GM19239 (cell line): Measurements from ENCODE around the gene ITPR1.
"Not testable (repeated sequence)": the region's sequence is repeated elsewhere in the genome, so short reads cannot be mapped to it uniquely, and the experiment has no call there.

Experiments
- DNase-seq: peaks from one replicate; pipeline ENCODE4 v3.0.0; 2011; ENCODE audit warnings: low spot score; ENCODE audit not compliant: insufficient read length
- FAIRE-seq: peaks from 2 replicates; lab custom pipeline; 2011; peaks lifted over from hg19 to GRCh38; lab: Jason Lieb, UNC

ITPR1 gene

DNA sequence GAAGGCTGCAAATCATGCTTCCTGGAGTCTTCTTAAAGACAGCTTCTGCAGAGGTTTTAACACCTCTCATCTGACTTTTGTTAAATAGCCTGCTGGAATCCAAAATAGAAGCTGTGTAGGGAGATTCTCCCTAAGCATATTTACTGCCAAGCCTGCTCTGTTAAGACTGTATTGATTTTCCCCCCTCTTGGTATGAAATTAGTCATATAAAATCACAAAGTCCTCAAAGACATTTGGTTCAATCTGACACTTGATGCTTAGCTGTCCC is 94.6 kb downstream of the ITPR1 start:
- DNase-seq (no peak), FAIRE-seq (no peak)

DNA sequence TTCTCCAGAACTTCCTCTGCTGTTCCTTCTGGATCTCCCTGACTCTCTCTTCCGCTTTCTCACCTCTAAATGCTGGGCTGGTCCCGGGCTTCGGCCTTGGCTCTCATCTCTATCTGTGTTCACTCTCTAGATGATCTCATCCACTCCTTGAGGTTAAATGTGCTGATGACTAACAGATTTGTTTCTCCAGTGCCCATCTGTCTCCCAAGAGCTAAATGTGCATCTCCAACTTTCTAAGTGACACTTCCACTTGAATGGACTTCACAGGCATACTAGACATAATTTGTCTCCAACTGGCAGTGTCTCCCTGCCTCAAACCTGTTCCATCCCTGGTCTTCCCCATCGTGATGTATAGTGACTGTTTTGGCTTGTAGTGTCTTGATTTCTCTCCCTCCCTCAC is 95.3 kb downstream of the ITPR1 start:
- no peak for FAIRE-seq

DNA sequence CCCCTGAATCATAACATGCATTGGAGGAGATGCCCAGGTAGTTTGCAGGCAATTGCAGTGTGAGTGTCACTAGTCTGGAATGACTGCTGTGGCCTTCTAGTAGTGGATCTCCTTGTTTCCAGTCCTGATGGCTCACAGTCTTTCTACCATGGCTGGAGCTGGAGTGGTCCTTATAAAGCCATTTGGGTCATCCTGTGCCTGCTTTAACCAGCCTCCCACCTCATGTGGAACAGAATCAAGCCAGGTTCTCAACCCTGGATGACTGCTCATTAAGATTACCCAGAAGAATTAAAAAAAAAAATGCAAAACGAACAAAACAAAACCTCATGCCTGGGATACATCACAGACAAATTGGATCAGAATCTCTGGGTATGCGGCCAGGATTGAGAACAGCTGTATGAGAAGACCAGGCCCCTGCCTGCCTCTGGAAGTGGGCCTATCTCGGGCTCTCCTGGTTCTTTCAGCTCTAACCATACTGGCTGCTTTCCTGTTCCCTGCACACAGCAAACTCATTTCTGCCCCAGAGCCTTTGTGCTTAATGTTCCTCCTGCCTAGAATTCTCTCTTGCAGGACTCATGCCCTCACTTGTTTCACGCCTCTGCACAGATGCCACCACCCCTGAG is 96.4 kb downstream of the ITPR1 start:
- no peak for DNase-seq

More for the DNA sequence above, 95.3 kb downstream of the ITPR1 start:
- no peak for DNase-seq

DNA sequence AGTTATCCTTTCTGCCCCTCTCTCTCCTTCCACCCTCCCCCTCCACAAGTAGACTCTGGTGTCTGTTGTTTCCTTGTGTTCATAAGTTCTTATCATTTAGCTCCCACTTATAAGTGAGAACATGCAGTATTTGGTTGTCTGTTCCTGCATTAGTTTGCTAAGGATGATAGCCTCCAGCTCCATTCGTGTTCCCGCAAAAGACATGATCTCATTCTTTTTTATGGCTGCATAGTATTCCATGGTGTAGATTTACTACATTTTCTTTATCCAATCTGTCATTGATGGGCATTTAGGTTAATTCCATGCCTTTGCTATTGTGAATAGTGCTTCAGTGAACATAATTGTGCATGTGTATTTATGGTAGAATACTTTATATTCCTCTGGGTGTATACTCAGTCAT is 97.7 kb downstream of the ITPR1 start:
- DNase-seq, FAIRE-seq: not testable (repeated sequence)

More for the DNA sequence above, 96.4 kb downstream of the ITPR1 start:
- no peak for FAIRE-seq

DNA sequence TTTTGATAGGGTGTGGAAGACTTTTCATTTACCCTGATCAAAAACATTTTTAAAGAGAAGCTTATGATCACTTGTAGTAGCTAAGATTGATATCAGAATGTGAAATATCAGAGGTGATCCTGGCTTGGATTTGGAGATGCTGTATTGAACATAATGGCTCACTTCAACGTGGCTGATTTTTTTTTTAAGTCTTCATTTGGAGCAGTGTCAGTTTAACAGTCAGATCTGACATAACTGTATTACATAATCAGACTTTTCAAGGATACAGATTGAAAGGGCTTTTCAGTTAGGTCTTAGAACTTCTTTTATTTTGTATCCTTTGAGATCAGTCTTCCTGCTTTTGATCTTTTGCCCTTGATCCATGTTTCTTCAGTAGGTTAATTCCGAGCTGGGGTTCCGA is 98.5 kb downstream of the ITPR1 start:
- FAIRE-seq (no peak), DNase-seq (no peak)

DNA sequence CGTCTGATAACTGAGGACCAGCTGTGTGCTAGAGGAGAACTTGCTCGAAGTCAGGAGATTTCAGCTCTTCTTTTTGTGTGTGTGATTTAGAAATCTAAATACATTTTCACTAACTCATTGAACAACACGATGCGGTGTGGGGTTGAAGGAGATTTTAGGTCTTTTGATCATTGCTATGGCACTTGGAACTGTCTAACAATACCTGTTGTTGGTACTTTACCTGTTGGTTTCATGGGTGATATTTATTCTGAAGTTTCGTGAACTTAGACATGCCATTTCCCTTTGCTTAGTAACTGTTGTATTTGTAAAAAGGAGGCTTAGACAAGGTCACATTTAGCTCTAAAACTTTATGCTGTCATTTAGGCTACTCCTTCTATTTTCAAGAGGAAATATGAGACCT is 99.9 kb downstream of the ITPR1 start:
- no peak for DNase-seq
- FAIRE-seq: no peak

DNA sequence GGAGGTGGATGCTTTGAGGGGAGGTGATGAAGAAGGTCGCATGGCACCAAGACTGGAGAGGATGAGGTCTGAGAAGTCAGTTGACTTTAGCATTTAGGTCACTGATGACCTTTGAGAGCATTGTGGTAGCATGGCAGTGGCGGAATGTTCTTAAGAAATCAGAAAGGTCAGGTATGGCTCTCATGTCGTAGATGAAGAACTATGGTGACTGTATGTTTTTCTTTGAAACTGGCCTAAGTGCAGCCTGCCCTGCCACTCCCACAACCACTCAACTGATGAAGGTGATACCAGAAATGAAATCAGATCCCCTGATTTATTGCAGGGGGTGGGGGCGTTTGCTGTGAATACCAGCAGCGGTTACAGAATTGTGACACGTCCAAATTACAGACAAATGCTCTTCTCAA is 102.6 kb downstream of the ITPR1 start:
- FAIRE-seq: no peak

DNA sequence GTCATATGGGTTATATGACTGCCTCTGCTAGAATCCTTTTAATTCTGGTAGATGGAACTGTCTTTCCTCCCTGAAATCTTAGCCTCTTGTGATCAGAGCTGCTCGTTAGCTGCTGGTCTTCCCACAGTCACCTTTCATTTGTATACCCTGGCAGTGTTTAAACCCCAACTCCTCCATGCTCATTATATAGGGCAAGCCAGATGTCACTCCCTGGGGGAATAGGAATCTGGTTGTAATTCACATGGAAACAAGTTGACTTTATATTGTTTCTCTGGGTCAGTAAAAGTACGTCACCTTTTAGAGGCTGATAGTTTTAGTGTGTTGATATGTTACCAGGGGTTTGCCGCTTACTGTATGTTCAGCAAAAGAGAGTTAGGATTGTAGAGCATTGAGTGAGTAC is 103.5 kb downstream of the ITPR1 start:
- FAIRE-seq: no peak

More for the DNA sequence above, 102.6 kb downstream of the ITPR1 start:
- no peak for DNase-seq

DNA sequence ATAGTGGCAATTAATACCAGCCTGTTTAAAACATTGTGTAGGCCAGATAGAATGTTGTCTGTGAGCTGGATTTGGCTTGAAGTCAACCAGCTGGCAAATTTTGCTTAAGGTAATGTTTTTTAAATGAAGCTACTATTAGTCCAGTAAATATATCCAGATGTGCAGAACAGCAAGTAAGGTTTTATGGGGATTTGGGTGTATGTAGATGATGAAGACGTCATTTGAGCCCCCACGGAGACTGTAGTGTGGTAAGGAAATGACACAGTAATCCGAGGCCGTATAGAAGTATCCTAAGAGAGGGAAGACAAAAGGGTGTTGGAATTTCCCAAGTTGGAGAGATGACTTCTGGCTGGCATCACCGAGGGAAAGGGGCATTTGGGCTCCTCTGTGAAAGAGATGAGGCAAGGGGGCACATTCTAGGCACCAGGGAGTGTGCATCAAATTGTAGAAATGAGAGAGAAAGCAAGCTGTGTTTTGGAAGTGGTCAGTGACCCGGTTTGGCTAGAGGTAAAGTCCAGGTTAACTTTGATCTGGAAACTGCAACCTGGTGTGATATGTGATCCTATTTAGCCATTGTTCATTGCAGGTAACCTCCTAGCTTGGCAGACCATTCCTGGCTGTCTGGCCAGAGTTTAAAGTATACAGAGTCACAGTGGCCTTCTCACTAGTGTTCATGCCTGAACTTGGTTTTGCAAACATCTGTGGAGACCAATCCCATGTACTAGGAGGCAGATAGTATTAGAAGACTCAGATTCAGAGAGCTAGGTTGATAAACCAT is 104.2 kb downstream of the ITPR1 start:
- DNase-seq: no peak
- FAIRE-seq: no peak

More for the DNA sequence above, 103.5 kb downstream of the ITPR1 start:
- DNase-seq: no peak

DNA sequence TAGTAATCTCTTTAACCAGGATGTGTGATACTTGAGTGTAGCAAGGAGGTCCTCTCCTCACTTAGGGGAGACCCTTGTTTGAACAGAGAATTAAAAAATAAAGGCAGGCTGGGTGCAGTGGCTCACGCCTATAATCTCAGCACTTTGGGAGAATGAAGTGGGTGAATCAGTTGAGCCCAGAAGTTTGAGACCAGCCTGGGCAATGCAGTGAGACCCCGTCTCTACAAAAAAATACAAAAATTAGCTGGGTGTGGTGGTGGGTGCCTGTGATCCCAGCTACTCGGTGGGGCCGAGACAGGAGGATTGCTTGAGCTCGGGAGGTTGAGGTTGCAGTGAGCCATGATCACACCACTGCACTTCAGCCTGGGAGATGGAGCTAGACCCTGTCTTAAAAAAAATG is 105.1 kb downstream of the ITPR1 start:
- not testable (repeated sequence) for DNase-seq, FAIRE-seq

DNA sequence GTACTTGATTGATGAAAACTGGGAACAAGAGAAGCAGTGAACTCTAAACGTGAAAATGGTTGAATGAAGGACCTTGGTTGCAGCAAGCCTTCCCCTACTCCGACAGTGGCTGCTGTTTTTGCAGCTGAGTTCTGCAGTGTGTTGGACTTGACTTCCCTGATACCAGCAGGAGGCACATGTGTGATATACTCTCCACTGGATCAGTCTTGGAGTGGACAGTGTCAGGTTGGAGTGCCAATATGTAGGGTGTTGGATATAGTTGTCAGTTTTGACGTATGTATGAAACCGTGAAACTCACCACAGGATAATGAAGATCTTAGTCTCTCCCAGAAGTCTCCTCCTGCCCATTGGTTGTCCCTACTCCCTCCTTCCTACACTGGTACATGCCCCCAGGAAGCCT is 106.5 kb downstream of the ITPR1 start:
- DNase-seq: no peak
- FAIRE-seq: no peak

DNA sequence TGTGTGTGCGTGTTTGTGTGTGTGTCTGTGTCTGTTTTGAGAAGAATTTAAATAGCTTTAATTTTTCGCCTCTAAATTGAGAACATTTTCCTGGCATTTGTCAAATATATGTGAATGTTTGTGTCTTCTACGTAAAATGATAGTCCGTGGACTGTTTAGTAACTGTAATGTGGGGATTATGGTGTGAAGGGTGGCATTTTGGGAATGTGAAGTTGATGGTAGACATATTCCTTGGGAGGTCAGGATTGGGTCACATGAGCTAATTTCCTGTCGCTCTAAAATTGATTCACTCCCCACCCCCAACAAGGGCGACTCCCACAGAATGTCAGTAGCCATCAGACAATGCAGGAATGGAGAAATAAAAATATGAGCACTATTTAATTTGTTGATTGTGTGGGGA is 107.3 kb downstream of the ITPR1 start:
- FAIRE-seq: no peak

DNA sequence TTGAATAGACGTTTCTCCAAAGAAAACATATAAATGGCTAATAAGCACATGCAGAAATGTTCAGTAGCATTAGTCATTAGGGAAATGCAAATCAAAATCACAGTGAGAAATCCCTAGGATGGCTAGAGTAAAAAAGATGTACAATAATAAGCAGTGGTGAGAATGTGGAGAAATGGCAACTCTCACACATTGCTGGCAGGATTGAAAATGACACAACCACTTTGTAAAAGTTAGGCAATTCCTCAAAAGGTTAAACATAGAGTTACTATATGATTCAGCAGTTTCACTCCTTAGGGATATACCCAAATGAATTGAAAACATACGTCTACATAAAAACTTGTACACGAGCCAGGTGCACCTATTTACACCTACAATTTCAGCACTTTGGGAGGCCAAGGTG is 108.7 kb downstream of the ITPR1 start:
- no peak for DNase-seq
- no peak for FAIRE-seq

More for the DNA sequence above, 107.3 kb downstream of the ITPR1 start:
- no peak for DNase-seq

DNA sequence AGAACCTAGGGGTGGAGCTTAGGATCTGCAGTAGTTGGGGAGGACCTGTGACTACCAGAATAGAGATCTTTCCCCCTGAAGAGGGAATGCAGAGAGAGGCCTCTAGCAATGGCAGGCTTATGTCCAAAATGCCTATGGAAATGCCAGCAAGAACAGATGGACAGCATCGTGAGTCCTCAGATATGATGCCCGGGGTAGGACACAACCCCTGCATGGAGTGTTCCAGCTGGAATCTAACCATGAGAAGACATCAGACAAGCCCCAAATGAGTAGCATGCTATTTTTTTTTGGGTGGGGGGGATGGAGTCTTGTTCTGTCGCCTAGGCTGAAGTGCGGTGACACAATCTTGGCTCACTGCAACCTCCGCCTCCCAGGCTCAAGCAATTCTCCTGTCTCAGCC is 111.5 kb downstream of the ITPR1 start:
- FAIRE-seq (no peak), DNase-seq (no peak)

DNA sequence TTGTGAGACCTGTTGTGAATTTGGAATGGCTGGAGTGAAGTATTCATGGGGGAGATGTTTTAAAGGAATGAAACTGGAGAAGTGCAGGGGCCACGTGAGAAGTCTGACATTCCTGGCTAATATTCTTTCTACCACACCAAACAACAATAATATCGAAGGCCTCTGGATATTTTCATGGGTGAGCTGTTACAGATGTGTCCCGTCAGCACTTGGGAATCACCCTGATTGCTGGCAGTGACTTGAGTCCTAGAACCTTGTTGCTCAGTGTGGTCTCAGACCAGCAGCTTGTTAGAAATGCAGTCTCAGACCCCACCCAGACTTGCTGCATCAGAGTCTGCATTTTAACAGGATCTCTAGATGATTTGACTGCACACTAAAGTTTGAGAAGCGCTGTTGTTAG is 113.8 kb downstream of the ITPR1 start:
- FAIRE-seq (no peak), DNase-seq (no peak)

DNA sequence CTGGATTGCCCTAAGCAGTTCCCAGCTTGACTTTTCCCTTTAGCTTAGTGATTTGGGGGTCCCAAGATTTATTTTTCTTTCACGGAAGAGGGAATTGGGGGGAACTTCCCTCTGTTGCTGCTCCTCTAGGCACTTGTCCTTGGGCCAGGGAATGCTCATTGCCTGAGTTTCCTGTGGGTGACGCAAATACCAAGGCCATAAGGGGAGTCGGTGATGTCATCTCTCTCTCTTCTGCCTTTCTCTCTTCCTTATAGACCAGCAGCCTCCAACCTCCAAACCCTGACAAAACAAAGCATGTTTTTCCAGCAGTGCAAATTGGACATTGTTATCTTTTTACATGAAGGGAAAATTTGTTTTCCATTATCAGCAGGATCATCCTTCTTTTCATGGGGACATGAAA is 120.2 kb downstream of the ITPR1 start:
- DNase-seq: no peak
- FAIRE-seq: no peak

DNA sequence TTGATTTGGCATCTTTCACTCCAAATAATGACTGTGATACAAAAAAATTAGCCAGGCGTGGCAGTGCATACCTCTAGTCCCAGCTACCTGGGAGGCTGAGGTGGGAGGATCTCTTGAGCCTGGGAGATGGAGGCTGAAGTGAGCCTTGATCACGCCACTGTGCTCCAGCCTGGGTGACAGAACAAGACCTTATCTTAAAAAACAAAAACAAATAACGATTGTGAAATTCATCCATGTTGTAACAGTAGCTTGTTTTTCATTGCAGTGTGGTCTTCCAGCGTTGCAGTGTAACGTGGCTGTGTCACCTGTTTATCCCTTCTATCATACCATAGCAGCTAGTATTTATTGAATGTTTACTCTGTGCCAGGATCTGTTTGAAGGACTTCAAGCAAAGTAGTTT is 120.9 kb downstream of the ITPR1 start:
- FAIRE-seq (no peak), DNase-seq (no peak)

DNA sequence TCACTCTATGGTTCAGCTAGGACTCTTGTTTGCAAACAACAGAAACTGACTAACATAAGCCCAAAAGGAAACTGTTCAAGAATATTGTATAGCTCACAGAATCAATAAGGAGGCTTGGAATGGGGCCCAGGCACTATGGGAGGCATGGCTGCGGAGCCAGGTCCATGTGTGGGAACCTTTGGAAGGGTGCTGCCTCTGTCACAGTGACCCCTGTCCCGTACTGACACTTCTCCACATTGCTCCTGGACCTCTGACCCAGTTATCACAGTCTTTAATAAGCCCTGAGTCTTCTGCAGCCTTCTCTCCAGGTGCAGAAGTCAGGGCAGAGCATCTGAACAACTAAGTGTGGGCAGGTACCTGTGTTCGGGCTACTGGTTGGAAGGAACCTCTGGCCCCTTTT is 121.8 kb downstream of the ITPR1 start:
- DNase-seq (no peak), FAIRE-seq (no peak)

DNA sequence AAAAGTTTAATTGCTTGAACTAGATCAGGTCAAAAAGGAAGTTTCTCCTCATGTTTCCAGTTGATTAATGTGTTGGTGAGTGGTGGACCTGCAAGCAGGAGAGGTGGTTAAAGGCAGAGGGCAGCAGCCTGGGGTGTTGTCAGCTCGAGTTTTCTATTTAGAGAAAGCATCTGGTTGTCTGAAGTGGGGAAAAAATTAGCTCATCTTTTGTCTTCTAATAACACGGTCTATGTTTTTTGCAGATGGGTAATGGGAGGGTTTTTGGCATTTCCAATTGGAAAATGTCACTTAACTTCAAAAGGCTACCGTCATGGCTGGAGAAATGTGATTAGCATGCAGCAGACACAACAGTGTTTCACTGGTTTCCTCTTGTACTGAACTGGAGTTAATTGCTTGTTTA is 122.6 kb downstream of the ITPR1 start:
- no peak for FAIRE-seq
- DNase-seq: no peak

DNA sequence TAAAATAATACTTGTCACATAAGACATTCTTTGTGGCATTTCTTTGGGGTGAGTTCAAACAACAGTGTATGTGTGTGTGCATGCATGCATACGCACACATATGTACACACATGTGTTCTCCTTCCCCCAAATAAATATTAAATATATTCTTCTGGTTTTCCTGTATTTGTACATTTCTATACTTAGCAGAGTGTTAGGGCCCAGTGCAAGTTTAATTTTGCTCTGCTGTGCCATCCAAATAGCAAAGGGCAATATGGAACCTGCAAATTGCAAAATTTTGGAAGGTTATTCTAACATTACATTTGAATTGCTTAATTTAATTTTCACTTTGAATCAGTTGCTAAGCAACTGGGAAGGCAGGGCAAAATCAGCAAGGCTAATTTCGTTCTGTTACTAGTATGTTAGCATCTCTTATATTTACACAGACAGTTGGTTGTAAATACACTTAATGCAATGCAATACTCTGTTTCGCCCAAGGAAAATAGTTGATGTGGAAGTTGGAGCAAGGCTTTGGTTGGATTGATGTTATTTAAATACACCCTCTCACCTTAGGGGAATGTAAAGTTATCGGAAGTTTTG is 130.4 kb downstream of the ITPR1 start:
- DNase-seq (no peak), FAIRE-seq (no peak)

DNA sequence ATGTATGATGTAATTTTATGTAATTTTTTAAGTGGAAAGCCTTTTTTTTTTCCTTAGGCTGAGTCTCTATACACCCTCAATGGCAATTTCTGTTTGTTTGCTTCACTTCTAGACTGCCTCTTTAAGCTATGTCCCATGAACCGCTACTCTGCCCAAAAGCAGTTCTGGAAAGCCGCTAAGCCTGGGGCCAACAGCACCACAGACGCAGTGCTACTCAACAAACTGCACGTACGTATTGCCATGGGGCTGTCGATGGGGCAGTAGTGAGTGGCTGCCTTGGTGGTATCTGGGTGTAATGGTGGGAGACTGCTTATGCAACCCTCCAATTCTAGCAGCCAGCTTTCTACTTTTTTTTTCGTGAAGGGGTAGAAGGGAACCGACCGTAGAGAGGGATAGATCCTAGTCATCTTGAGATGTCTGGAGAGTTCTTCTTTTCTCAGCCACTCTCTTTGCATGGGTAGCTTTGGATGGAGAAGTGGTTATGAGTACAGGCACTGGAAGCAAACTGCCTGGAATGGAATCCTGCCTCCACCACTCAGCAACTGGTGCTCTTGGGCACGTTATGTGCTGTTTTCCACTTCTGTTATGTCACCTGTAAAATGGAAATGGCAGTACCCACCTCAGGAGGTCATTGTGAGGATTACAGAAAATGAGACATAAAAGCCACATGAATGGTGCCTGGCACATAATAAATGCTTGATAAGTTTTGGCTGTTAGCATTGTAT is 134.7 kb downstream of the ITPR1 start:
- FAIRE-seq (no peak), DNase-seq (no peak)
